ENCODE results near the gene AMACR. TPM values are rescaled to one million over a fixed set of nuclear protein-coding genes. Genes with fewer than 3 reads are reported as not detected.

Gene AMACR
- total and polyA plus RNA-seq, 2 of the 13 experiments (the other 11 are each of a cell fraction or from before 2014, with no cell fraction given) = 8.9 to 19.7 TPM

DNA sequence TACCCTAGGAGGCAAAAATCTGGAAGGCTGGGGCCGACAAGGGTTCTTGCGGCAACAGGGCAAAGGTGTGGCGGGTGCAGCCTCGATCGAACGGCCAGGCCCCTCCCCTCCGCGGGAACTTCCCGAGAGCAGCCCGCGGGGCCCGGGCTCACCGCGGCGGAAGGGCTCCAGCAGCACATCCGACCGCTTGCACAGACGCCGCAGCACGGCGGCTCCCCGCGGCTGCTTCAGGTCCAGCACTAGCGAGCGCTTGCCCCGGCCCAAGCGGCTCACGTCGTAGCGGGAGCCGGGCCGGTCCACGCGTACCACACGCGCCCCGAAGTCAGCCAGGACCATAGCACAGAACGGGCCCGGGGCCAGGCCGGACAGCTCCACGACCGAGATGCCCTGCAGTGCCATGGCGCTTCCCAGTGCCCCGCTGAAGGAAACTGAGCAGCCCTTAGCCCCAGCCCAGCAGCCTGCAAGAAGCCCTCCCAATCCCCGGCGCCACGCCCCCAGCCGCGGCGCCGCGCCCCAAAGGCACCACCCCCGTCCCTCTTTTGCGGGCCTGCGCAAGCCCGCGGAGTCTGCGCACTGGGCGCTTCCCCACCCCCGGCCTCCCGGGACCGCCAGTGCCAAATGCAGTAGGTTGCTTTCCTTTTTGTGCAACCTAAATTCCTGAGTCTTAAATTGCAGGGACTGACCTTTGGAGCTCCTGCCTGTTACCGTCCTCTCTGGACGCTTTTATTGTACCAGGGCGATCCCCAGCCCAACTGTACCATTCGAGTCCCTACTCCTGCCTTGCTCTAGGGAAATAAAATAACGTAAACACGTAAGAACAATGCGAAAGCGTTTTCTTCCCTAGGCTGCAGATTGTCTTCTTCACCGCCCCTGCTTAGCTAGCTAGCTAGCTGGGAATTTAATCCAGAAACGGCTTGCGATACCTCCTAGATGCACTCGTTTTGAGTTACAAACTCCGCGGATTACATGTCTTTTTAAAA lies at the start of gene AMACR (continued):
- TF ChIP-seq, protein P1, sequence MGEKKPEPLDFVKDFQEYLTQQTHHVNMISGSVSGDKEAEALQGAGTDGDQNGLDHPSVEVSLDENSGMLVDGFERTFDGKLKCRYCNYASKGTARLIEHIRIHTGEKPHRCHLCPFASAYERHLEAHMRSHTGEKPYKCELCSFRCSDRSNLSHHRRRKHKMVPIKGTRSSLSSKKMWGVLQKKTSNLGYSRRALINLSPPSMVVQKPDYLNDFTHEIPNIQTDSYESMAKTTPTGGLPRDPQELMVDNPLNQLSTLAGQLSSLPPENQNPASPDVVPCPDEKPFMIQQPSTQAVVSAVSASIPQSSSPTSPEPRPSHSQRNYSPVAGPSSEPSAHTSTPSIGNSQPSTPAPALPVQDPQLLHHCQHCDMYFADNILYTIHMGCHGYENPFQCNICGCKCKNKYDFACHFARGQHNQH (CRISPR knock-in tag; IDR thresholded peaks at IDR 0.05) = peak; percentile 82
- TF ChIP-seq ETV5 (CRISPR knock-in tag; IDR thresholded peaks at IDR 0.05; ENCODE audit: borderline replicate concordance) (peak; percentile 49), HOXA7 (CRISPR knock-in tag; IDR thresholded peaks at IDR 0.05) (no peak), SMAD9 (CRISPR knock-in tag; IDR thresholded peaks at IDR 0.05) (no peak; the same call in 1 of the 2 replicates), ZNF30 (CRISPR knock-in tag; IDR thresholded peaks at IDR 0.05) (peak; percentile 75), TFDP2 (CRISPR knock-in tag; IDR thresholded peaks at IDR 0.05) (peak; percentile 47; the same call in 1 of the 2 replicates), IRX3 (CRISPR knock-in tag; IDR thresholded peaks at IDR 0.05; ENCODE audit: borderline replicate concordance, low read depth) (no peak), ZMAT3 (CRISPR knock-in tag; conservative IDR thresholded peaks at IDR 0.05) (peak; percentile 72; the same call in 1 of the 2 replicates), TBP (CRISPR knock-in tag; IDR thresholded peaks at IDR 0.05) (no peak), ZNF615 (CRISPR knock-in tag; IDR thresholded peaks at IDR 0.05; ENCODE audit: borderline replicate concordance) (no peak), STAG1 (CRISPR knock-in tag; IDR thresholded peaks at IDR 0.05) (peak; percentile 38; the same call in 1 of the 2 replicates), ZBTB44 (CRISPR knock-in tag; IDR thresholded peaks at IDR 0.05) (no peak), KLF6 (CRISPR knock-in tag; IDR thresholded peaks at IDR 0.05) (peak; percentile 93), POLR2AphosphoS5 (IDR thresholded peaks at IDR 0.05; ENCODE audit: low read depth, low read length) (peak; percentile 91), ZNF670 (CRISPR knock-in tag; IDR thresholded peaks at IDR 0.05; ENCODE audit: borderline replicate concordance) (peak; percentile 84; the same call in 1 of the 2 replicates), MED13 (CRISPR knock-in tag; IDR thresholded peaks at IDR 0.05) (peak; percentile 65; the same call in 1 of the 2 replicates), AHR (CRISPR knock-in tag; IDR thresholded peaks at IDR 0.05) (no peak), ZGPAT (CRISPR knock-in tag; IDR thresholded peaks at IDR 0.05) (peak; percentile 93), PBX3 (CRISPR knock-in tag; IDR thresholded peaks at IDR 0.05; ENCODE audit: borderline replicate concordance) (no peak), ZNF251 (CRISPR knock-in tag; IDR thresholded peaks at IDR 0.05) (no peak), ZNF879 (CRISPR knock-in tag; IDR thresholded peaks at IDR 0.05) (peak; percentile 74; the same call in 1 of the 2 replicates)
- TF ChIP-seq, protein P2, sequence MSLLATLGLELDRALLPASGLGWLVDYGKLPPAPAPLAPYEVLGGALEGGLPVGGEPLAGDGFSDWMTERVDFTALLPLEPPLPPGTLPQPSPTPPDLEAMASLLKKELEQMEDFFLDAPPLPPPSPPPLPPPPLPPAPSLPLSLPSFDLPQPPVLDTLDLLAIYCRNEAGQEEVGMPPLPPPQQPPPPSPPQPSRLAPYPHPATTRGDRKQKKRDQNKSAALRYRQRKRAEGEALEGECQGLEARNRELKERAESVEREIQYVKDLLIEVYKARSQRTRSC (CRISPR knock-in tag; IDR thresholded peaks at IDR 0.05; ENCODE audit: low read depth) = peak; percentile 40; the same call in 1 of the 2 replicates
